Common myeloid progenitor, CD34-positive (primary cell): Measurements from ENCODE around the gene UST.

Experiments used
- CTCF ChIA-PET: fragments of 350-600 bp; sonication (Branson Sonifier 250); formaldehyde crosslinking; loops from one replicate; lab custom pipeline; 2021; ENCODE audit warnings: antibody characterized with exemption; lab: Charles Lee
- POLR2A ChIA-PET: fragments of 350-600 bp; sonication (Branson Sonifier 250); formaldehyde crosslinking; loops from one replicate; lab custom pipeline; 2021; ENCODE audit warnings: antibody characterized with exemption; lab: Charles Lee
- DNase-seq, 3 donors: peaks; one replicate each; pipeline versions ENCODE4 v3.0.0 to v3.0.0-alpha.2; 2013
- H3K27ac ChIP-seq, 2 experiments: 1 replicate in 1 of 2; 2 replicates in 1 of 2; pipeline ENCODE4 v1.7.0; 2013; ENCODE audit warnings: inconsistent platforms in 2 of 2, low read length in 2 of 2, mild to moderate bottlenecking in 2 of 2, low read depth in 1 of 2, moderate library complexity in 1 of 2; ENCODE audit not compliant: severe bottlenecking in 2 of 2, insufficient read depth in 1 of 2, poor library complexity in 1 of 2
- H3K27me3 ChIP-seq, 5 experiments: replicated peaks in 2 of 5; 1 replicate in 3 of 5; 2 replicates in 2 of 5; pipeline versions ENCODE4 v1.6.1 to v1.7.0; 2013; ENCODE audit warnings: low read length in 4 of 5, mild to moderate bottlenecking in 2 of 5, moderate library complexity in 2 of 5, inconsistent platforms in 1 of 5; ENCODE audit not compliant: insufficient read depth in 5 of 5, control insufficient read depth in 4 of 5
- H3K36me3 ChIP-seq, 4 experiments: 1 replicate in 2 of 4; 2 replicates in 2 of 4; pipeline versions ENCODE4 v1.6.1 to v1.7.0; 2013; ENCODE audit warnings: low read length in 3 of 4, control low read depth in 1 of 4, mild to moderate bottlenecking in 1 of 4; ENCODE audit not compliant: control insufficient read depth in 4 of 4, insufficient read depth in 4 of 4
- H3K4me1 ChIP-seq, 4 experiments: 1 replicate in 3 of 4; 2 replicates in 1 of 4; pipeline versions ENCODE4 v1.6.1 to v1.7.1; 2013; ENCODE audit warnings: low read length in 3 of 4, mild to moderate bottlenecking in 3 of 4, control low read depth in 1 of 4, inconsistent platforms in 1 of 4, moderate library complexity in 1 of 4; ENCODE audit not compliant: control insufficient read depth in 4 of 4, insufficient read depth in 4 of 4; ENCODE audit errors: control extremely low read depth in 1 of 4
- H3K4me3 ChIP-seq, 7 experiments: 1 replicate in 4 of 7; 2 replicates in 3 of 7; pipeline versions ENCODE4 v1.5.1 to v1.7.0; 2013; ENCODE audit warnings: mild to moderate bottlenecking in 7 of 7, low read length in 6 of 7, moderate library complexity in 6 of 7, inconsistent platforms in 2 of 7, low read depth in 2 of 7, control low read depth in 1 of 7; ENCODE audit not compliant: insufficient read depth in 4 of 7, control insufficient read depth in 1 of 7; ENCODE audit errors: extremely low read depth in 1 of 7
- H3K9me3 ChIP-seq, 5 experiments: 1 replicate in 4 of 5; 2 replicates in 1 of 5; pipeline versions ENCODE4 v1.6.1 to v1.7.1; 2013; ENCODE audit warnings: low read length in 4 of 5, mild to moderate bottlenecking in 2 of 5, inconsistent platforms in 1 of 5, low read depth in 1 of 5, moderate library complexity in 1 of 5; ENCODE audit not compliant: control insufficient read depth in 4 of 5, insufficient read depth in 2 of 5; ENCODE audit errors: control extremely low read depth in 1 of 5
- WGBS: methylation state at CpG from one replicate; pipeline ENCODE4 v1.1.5; 2013; ENCODE audit not compliant: insufficient coverage; 5-methylcytosine and 5-hydroxymethylcytosine counted together

Gene UST

DNA sequence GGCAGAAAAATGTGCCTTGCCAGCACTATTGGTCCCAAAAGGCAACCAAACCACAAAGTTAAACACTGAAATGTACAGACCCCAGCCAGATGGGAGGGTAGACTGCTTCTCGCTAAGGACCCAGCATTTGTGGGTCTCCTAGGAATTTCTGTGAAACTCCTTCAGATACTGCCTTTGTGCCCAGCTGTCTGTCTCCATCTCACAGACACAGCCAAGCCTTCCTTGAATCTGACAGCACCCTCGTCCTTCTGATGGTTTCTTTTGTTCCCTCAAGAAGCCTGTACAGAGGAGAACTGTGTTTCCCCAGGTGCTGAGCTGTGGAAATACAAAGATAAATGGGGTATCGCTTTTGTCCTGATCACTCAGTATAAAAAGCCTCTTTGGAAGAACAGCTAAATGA, 316.6 kb downstream of the UST start:
- ChIA-PET POLR2A (no interaction called here), CTCF (interaction anchor here (1.0 to 4.4 kb wide), 7 partner anchors 10 to 368 kb away, joined by 3 to 22 read pairs (median 4); no protein-coding TSS in a partner anchor)
- H3K36me3 ChIP-seq: no peaks in the 10 kb centered on the region
- no peaks in the 10 kb centered on the region for H3K27me3 ChIP-seq
- DNase-seq: no peak
- H3K27ac ChIP-seq: no peak overlapping the region
- 100% methylated on average over 3 of the region's 3 CpGs for WGBS
- H3K4me1 ChIP-seq: peaks cover 14 to 54% (median 43%) of the 10 kb centered on the region in 4 experiments
- no peak overlapping the region for H3K4me3 ChIP-seq
- no peaks in the 10 kb centered on the region for H3K9me3 ChIP-seq

DNA sequence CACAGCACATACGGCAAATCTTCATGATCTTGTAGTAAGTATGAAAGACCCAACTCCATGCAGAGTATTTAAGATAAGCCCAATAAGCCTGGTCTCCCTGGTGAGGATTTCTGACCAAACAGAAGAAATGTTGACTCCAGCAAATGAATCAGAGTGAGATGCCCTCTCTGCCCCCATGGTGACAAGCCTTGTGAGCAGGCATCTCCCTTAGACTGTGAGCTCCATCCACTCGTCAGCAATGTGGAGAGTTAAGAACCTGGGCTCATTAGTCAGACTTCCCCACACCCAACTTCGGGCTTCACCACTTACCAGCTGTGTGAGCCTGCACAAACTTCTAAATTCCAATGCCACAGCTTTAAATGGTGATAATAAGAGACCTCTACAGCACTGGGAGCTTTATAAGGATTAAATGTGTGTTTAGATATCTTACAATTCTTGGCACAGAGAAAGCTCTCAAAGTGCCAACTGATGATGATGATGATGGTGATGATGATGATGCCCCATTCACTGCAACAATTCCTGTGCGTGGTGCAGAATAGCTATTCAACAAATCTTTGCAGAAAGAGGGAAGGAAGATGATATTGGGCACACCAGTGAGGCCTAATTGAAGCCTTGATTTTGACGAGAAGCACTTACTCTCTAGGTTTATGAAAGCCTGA, 317.3 kb downstream of the UST start:
- no peak for DNase-seq
- H3K9me3 ChIP-seq: no peaks in the 10 kb centered on the region
- no peaks in the 10 kb centered on the region for H3K36me3 ChIP-seq
- H3K27me3 ChIP-seq: no peaks in the 10 kb centered on the region
- H3K27ac ChIP-seq: no peak overlapping the region
- peaks cover 14 to 50% (median 38%) of the 10 kb centered on the region in 4 experiments for H3K4me1 ChIP-seq
- no peak overlapping the region for H3K4me3 ChIP-seq
- POLR2A ChIA-PET: no interaction called here
- WGBS: 95% methylated on average over 3 of the region's 5 CpGs
- CTCF ChIA-PET: interaction anchor here (1.0 to 4.4 kb wide), 9 partner anchors 10 to 367 kb away, joined by 3 to 22 read pairs (median 4); no protein-coding TSS in a partner anchor

DNA sequence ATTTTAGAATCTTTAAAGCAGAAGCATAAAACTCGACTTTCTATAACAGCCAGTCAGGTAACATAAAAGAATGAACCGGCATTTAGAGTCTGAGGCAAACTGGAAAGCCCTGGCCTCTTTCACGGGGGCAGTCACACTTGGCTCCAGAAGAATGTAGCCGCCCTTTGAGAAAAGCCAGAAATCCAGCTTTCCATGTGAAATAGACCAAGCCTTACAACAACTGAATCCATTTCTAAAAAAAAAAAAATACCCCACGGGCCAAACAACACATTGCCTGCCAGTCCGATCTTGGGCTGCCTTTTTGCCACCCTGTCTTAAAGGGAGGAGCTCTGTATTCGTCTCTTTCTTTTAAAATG, 317.8 kb downstream of the UST start:
- Histone ChIP-seq H3K9me3 (no peaks in the 10 kb centered on the region), H3K27ac (no peak overlapping the region), H3K4me3 (no peak overlapping the region), H3K36me3 (no peaks in the 10 kb centered on the region), H3K27me3 (no peaks in the 10 kb centered on the region), H3K4me1 (peaks cover 11 to 45% (median 33%) of the 10 kb centered on the region in 4 experiments)
- POLR2A ChIA-PET: no interaction called here
- 99% methylated on average over 7 of the region's 7 CpGs for WGBS
- CTCF ChIA-PET: interaction anchor here (1.2 to 4.4 kb wide), 6 partner anchors 11 to 286 kb away, joined by 3 to 22 read pairs (median 4); no protein-coding TSS in a partner anchor
- no peak for DNase-seq

DNA sequence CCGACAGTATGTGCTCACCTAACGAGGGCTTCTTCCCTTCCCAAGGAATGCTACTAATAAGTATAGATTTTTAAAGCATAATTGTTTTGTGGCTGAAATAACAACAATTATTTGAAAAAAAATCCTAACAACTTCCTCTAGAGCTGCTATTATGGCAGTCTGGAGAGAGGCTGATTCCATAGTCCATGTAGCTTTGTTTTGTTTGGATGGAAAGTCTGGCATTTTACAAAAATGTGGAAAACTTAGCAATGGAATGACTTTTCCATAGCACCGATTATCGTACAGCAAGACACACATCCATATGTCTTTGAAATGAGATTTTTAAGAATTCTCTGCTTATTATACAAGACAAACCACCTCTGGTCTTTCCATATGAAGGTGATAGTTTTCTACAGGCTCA, 318.3 kb downstream of the UST start:
- DNase-seq: no peak
- Histone ChIP-seq H3K36me3 (no peaks in the 10 kb centered on the region), H3K4me3 (no peak overlapping the region), H3K27me3 (no peaks in the 10 kb centered on the region), H3K9me3 (no peaks in the 10 kb centered on the region), H3K27ac (no peak overlapping the region), H3K4me1 (peaks cover 11 to 41% (median 29%) of the 10 kb centered on the region in 4 experiments)
- WGBS: no CpG with 5 or more reads among the region's 4 CpGs
- ChIA-PET POLR2A (no interaction called here), CTCF (interaction anchor here (1.0 to 4.4 kb wide), 7 partner anchors 10 to 367 kb away, joined by 3 to 22 read pairs (median 5); no protein-coding TSS in a partner anchor)

DNA sequence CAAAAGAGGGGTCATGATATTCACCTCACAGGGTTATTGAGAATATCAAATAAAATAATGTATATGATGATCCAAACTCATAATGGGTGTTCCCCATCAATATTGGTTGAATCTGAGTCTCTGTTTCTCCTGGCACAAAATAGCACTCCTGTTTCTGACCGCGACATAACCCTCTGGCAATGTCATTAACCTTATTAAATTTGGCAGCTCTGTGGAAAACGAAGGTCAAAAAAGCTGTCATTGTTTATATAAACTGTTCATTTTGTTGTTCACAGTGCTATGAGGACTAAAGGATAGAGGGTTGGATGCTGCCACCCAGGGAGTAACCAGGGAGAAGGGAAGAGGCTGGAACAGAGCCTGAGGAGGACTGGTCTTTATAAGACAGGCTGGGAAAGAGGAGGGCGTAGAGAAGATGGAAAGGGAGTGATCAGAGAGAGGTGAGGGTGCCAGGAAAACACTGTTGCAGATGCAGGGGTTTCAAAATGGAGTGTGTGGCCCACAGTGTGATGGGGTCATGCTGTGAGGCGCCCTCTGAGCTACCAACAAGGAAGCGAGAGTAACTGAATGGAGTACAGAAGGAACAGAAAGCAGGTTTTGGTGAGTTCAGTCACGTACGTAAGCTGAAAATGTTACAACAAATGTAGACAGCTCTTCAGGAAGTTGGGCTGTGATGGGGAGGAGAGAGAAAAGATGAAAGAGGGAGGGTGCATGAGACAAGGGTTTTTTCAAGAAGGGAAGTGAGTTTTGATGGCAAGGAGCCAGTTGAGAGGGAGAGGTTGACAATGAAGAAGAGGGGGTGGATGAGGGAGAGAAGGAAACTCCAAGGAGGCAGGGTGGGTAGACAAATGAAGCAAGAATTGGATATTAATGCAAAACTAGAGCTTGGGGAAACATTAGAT, 319.1 kb downstream of the UST start:
- H3K36me3 ChIP-seq: no peaks in the 10 kb centered on the region
- WGBS: 37% methylated on average over 5 of the region's 8 CpGs
- no peaks in the 10 kb centered on the region for H3K9me3 ChIP-seq
- ChIA-PET POLR2A (interaction anchor here (0.6 to 0.9 kb wide), 2 partner anchors 15 to 328 kb away, joined by 3 to 5 read pairs; no protein-coding TSS in a partner anchor), CTCF (interaction anchor here (0.7 to 4.4 kb wide), 10 partner anchors 9 to 443 kb away, joined by 3 to 22 read pairs (median 4); no protein-coding TSS in a partner anchor)
- H3K4me1 ChIP-seq: peaks cover 8 to 33% (median 21%) of the 10 kb centered on the region in 4 experiments
- peak overlapping the region in 1 of 2 experiments; percentile 68 for H3K27ac ChIP-seq
- no peaks in the 10 kb centered on the region for H3K27me3 ChIP-seq
- H3K4me3 ChIP-seq: peak overlapping the region in 3 of 7 experiments; percentile 4 to 46 (median 33)
- peak; percentile 66 to 92 (median 91) for DNase-seq

DNA sequence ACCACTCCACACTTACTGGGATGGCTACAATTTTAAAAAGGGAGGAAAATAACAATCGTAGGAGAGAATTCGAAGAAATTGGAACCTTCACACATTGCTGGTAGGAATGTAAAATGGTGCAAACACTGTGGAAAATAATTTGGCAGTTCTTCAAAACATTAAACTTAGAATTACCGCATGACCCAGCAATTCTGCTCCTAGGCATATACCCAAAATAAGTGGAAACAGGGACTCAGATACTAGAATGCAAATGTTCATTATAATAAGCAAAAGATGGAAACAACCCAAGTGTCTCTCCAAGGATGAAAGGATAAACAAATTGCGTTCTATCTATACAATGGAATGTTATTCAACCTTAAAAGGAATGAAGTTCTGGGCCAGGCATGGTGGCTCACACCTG, 325.2 kb downstream of the UST start:
- POLR2A ChIA-PET: no interaction called here

More for the DNA sequence above, 325.2 kb downstream of the UST start:
- Histone ChIP-seq H3K36me3 (no peaks in the 10 kb centered on the region), H3K27me3 (no peaks in the 10 kb centered on the region), H3K9me3 (peaks cover 0 to 2% (median 0%) of the 10 kb centered on the region in 5 experiments), H3K4me1 (peaks cover 5 to 14% (median 12%) of the 10 kb centered on the region in 4 experiments), H3K4me3 (no peak overlapping the region), H3K27ac (no peak overlapping the region)
- 92% methylated on average over 2 of the region's 4 CpGs for WGBS
- no peak for DNase-seq
- CTCF ChIA-PET: no interaction called here
